Neural cell (in vitro differentiated cells): Measurements from ENCODE around the gene CDK1. TPM values are rescaled to one million over a fixed set of nuclear protein-coding genes. Genes with fewer than 3 reads are reported as not detected.

Source experiments
- H2AFZ ChIP-seq: fragments of 200-600, 300-800 bp; sonication (generic), shearing (Covaris generic); 2 replicates; pipeline ENCODE4 v1.6.0; 2014; ENCODE audit warnings: low read depth, mild to moderate bottlenecking, antibody characterized with exemption, low read length, moderate library complexity
- H3F3A ChIP-seq: fragments of 200-600 bp; shearing (Covaris generic); 2 replicates; pipeline ENCODE4 v1.6.1; 2016; ENCODE audit warnings: mild to moderate bottlenecking, moderate library complexity, mixed read lengths, antibody characterized with exemption, low read length; ENCODE audit not compliant: insufficient read depth, poor library complexity, severe bottlenecking
- H3K27ac ChIP-seq: fragments of 200-600, 300-800 bp; sonication (generic), shearing (Covaris generic); 2 replicates; pipeline ENCODE4 v1.5.1; 2014; ENCODE audit warnings: mild to moderate bottlenecking, low read length, moderate library complexity
- H3K27me3 ChIP-seq: fragments of 300-800, 200-600 bp; sonication (generic), shearing (Covaris generic); 2 replicates; pipeline ENCODE4 v1.6.0; 2014; ENCODE audit warnings: mild to moderate bottlenecking, low read depth, low read length, moderate library complexity; ENCODE audit not compliant: insufficient read depth
- H3K36me3 ChIP-seq: fragments of 300-800, 200-600 bp; sonication (generic), shearing (Covaris generic); 2 replicates; pipeline ENCODE4 v1.5.1; 2014; ENCODE audit warnings: mild to moderate bottlenecking, antibody characterized with exemption, low read length, moderate library complexity; ENCODE audit not compliant: insufficient read depth
- H3K4me2 ChIP-seq: fragments of 300-800, 200-600 bp; sonication (generic), shearing (Covaris generic); 2 replicates; pipeline ENCODE4 v1.6.0; 2014; ENCODE audit warnings: mild to moderate bottlenecking, low read length
- H3K4me3 ChIP-seq: fragments of 300-800, 200-600 bp; sonication (generic), shearing (Covaris generic); 2 replicates; pipeline ENCODE4 v1.5.1; 2014; ENCODE audit warnings: mild to moderate bottlenecking, low read length, moderate library complexity
- H3K79me2 ChIP-seq: fragments of 200-600 bp; shearing (Covaris generic); replicated peaks from 2 replicates; pipeline ENCODE4 v1.6.0; 2014; ENCODE audit warnings: mild to moderate bottlenecking, low read length, moderate library complexity; ENCODE audit not compliant: insufficient read depth
- H3K9ac ChIP-seq: fragments of 300-800, 200-600 bp; sonication (generic), shearing (Covaris generic); 2 replicates; pipeline ENCODE4 v1.6.1; 2016; ENCODE audit warnings: mild to moderate bottlenecking, low read length, mixed read lengths
- H3K9me2 ChIP-seq: fragments of 200-600 bp; shearing (Covaris generic); 2 replicates; pipeline ENCODE4 v1.6.1; 2016; ENCODE audit warnings: mild to moderate bottlenecking, low read length, mixed read lengths; ENCODE audit not compliant: insufficient read depth
- H3K9me3 ChIP-seq: fragments of 200-600, 300-800 bp; sonication (generic), shearing (Covaris generic); 2 replicates; pipeline ENCODE4 v1.6.1; 2016; ENCODE audit warnings: mild to moderate bottlenecking, mixed run types, low read length, moderate library complexity, mixed read lengths
- H4K20me1 ChIP-seq: fragments of 200-600 bp; shearing (Covaris generic); 2 replicates; pipeline ENCODE4 v1.6.1; 2016; ENCODE audit warnings: mild to moderate bottlenecking, mixed run types; ENCODE audit not compliant: insufficient read depth
- CTCF ChIP-seq: fragments of 450-650 bp; IDR thresholded peaks from 2 replicates; pipeline ENCODE4 v1.5.1; 2014; ENCODE audit warnings: antibody characterized with exemption, mild to moderate bottlenecking, moderate library complexity; ENCODE audit not compliant: poor library complexity, severe bottlenecking
- EP300 ChIP-seq: fragments of 450-650 bp; conservative IDR thresholded peaks from 2 replicates; pipeline ENCODE4 v1.6.1; 2014; ENCODE audit warnings: antibody characterized with exemption, mild to moderate bottlenecking, moderate library complexity; ENCODE audit not compliant: poor library complexity, severe bottlenecking
- EZH2 ChIP-seq: fragments of 200-600, 300-800 bp; shearing (Covaris generic), sonication (generic); IDR thresholded peaks from 2 replicates; pipeline ENCODE4 v1.6.1; 2014; ENCODE audit warnings: antibody characterized with exemption, low read length, borderline replicate concordance, mild to moderate bottlenecking; ENCODE audit not compliant: insufficient read depth, poor library complexity, severe bottlenecking
- MXI1 ChIP-seq: fragments of 450-650 bp; conservative IDR thresholded peaks from 2 replicates; pipeline ENCODE4 v1.6.1; 2014; ENCODE audit warnings: antibody characterized with exemption, mild to moderate bottlenecking; ENCODE audit not compliant: poor library complexity, severe bottlenecking
- POLR2AphosphoS5 ChIP-seq: IDR thresholded peaks from 2 replicates; pipeline ENCODE4 v1.6.1; 2012
- RAD21 ChIP-seq: fragments of 450-650 bp; conservative IDR thresholded peaks from 2 replicates; pipeline ENCODE4 v1.6.1; 2014; ENCODE audit warnings: antibody characterized with exemption, mild to moderate bottlenecking, moderate library complexity
- REST ChIP-seq: IDR thresholded peaks from 2 replicates; pipeline ENCODE4 v1.6.1; 2012; ENCODE audit warnings: borderline replicate concordance
- SMC3 ChIP-seq: fragments of 450-650 bp; conservative IDR thresholded peaks from 2 replicates; pipeline ENCODE4 v1.6.1; 2014; ENCODE audit warnings: antibody characterized with exemption, mild to moderate bottlenecking, moderate library complexity; ENCODE audit not compliant: poor library complexity
- TAF1 ChIP-seq: IDR thresholded peaks from 2 replicates; pipeline ENCODE4 v1.6.1; 2012; ENCODE audit warnings: low read depth
- polyA minus RNA-seq: library from RNA; depleted of rRNA, polyadenylated mRNA; stranded (reverse); fragments of >200 nt; gene quantifications from 2 replicates; pipeline ENCODE4 v1.2.3, GENCODE V29; 2014
- polyA plus RNA-seq: library from polyadenylated mRNA; depleted of rRNA; stranded (reverse); fragments of >200 nt; gene quantifications from 2 replicates; pipeline ENCODE4 v1.2.3, GENCODE V29; 2014

CDK1 gene
- polyA plus RNA-seq, result 4.0 and 4.5 TPM in 2 replicates
- 3.5 and 3.7 TPM in 2 replicates for polyA minus RNA-seq

GRCh38 chr10:60778214-60778970 is at the start of gene CDK1:
Gene CDK1, plus strand, starts transcription at chr10:60778478. Its CDS starts 1,688 bp downstream, at chr10:60780166.
- H3K4me3 ChIP-seq, result peak within 1 kb of the TSS; percentile 81
- H3K79me2 ChIP-seq, result peaks cover 45% of the 10 kb centered on the region
- peak within 1 kb of the TSS; percentile 35 for H2AFZ ChIP-seq
- no peak within 1 kb of the TSS for H3K9ac ChIP-seq
- H4K20me1 ChIP-seq, result no peaks in the 10 kb centered on the region
- no peaks in the 10 kb centered on the region for H3K27me3 ChIP-seq
- no peaks in the 10 kb centered on the region for H3K9me2 ChIP-seq
- no peak within 1 kb of the TSS for H3K27ac ChIP-seq
- no peaks in the 10 kb centered on the region for H3K9me3 ChIP-seq
- H3F3A ChIP-seq, result no peaks in the 10 kb centered on the region
- TF ChIP-seq EP300, result no peak
- TF ChIP-seq RAD21, result peak; percentile 25
- peak; percentile 18 for TF ChIP-seq CTCF
- peak; percentile 42 for TF ChIP-seq SMC3
- no peak for TF ChIP-seq TAF1
- TF ChIP-seq MXI1, result peak; percentile 98
- peak; percentile 52 for TF ChIP-seq POLR2AphosphoS5
- peak within 1 kb of the TSS; percentile 56 for H3K4me2 ChIP-seq
- no peaks in the 10 kb centered on the region for H3K36me3 ChIP-seq

GRCh38 chr10:60729106-60729505 is 49.2 kb upstream of the CDK1 start:
- H4K20me1 ChIP-seq, result no peaks in the 10 kb centered on the region
- H3K9me2 ChIP-seq, result no peaks in the 10 kb centered on the region
- H3K27me3 ChIP-seq, result peaks cover 32% of the 10 kb centered on the region
- no peaks in the 10 kb centered on the region for H3F3A ChIP-seq
- H3K4me3 ChIP-seq, result no peak overlapping the region
- H3K36me3 ChIP-seq, result no peaks in the 10 kb centered on the region
- H3K27ac ChIP-seq, result no peak overlapping the region
- TF ChIP-seq TAF1 (no peak), EP300 (no peak), MXI1 (no peak), REST (no peak), EZH2 (no peak), CTCF (no peak)
- no peak overlapping the region for H3K9ac ChIP-seq
- no peak overlapping the region for H3K4me2 ChIP-seq
- no peaks in the 10 kb centered on the region for H3K79me2 ChIP-seq
- no peak overlapping the region for H2AFZ ChIP-seq
- H3K9me3 ChIP-seq, result no peaks in the 10 kb centered on the region
